HuH-7.5 (cell line): ENCODE data around the gene MARCHF3.
"Not testable (repeated sequence)": the region's sequence is repeated elsewhere in the genome, so short reads cannot be mapped to it uniquely, and the experiment has no call there.

ENCODE experiments used
- DNase-seq: peaks from one replicate; pipeline ENCODE4 v3.0.0; 2011; ENCODE audit warnings: low spot score

Gene MARCHF3

DNA sequence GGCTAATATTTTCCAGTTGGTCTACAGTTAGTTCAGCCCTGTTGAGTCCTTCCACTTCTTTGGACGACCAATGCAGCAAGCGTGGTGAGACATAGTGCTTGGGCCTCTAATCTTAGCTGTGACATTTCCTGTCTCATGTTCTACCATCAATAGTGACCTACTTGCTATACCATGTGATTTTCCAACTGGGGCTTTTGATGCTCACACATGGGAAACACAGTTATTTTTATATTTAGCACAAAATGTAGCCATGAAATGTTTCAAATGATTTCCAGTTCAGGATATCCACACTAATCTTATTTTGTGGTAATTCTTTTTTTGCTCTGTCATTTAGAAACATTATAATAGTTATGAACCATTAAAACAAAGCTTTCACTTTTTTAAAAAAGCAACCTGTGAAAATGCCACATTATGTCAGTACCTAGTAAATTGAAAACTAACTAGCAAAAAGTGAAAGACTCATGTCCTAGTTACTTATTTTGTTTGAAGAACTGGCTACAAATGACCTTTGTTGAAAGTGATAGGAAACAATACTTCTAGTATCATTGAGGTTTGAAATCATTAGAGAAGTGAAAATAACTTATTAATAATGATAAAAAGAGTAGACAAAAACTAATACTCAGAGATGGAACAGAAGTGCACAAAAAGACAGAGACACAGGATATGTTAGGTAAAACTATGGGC is 18.3 kb downstream of the MARCHF3 start:
- DNase-seq: no peak

DNA sequence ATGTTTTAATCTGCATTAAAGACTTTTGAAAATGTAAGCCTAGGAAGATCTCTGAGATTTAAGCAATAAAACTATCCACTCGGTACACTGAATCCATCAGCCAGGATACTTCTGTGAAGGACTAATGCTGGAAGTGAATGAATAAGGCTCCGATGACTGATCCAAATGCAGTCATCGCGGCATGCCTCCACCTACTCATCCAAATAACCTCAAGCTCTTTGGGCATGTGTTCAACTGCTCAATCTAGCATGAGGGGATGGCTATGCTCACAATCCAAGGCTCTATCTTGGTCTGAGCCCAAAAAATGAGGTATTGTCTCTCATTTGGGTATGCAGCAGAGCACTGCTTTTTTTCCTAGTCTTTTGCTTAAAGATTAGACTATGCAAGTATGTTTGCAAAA is 19.2 kb downstream of the MARCHF3 start:
- no peak for DNase-seq

- DNase-seq: no peak
Measured at GRCh38 chr5:127010362-127010761, 20.0 kb downstream of the MARCHF3 start.

- no peak for DNase-seq
Measured at GRCh38 chr5:127009784-127010183, 20.6 kb downstream of the MARCHF3 start.

DNA sequence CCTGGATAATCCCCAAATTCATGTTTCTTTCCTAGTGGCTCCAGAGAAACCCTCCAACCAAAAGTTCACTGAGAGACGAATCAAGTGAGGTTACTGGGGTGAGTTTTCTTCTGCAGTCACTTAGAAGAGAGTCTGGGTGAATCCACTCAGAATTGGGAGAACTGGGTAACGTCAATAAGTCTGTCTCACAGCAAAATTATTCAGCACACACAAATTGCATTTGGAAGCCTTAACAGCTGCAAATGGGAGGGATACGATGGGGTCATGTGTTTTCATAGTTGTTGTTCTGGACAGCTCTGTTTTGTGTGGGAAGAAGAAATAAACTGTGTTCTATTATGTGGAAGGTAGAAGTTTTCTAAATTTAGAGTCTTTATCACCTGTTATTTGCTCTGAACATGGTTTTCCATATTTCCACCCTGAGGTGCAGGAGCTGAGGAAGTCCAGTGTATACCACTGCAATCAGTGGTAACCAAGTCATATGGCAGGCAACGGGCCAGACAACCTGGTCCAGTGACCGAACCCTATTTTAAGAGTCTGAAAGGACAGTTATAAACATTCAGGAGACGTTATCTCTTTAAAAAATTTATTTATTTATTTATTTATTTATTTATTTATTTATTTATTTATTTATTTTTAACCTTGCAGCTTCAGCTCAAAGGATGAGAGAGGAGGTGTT is 21.9 kb downstream of the MARCHF3 start:
- DNase-seq: no peak

- no peak for DNase-seq
Measured at GRCh38 chr5:127007522-127007921, 22.8 kb downstream of the MARCHF3 start.

DNA sequence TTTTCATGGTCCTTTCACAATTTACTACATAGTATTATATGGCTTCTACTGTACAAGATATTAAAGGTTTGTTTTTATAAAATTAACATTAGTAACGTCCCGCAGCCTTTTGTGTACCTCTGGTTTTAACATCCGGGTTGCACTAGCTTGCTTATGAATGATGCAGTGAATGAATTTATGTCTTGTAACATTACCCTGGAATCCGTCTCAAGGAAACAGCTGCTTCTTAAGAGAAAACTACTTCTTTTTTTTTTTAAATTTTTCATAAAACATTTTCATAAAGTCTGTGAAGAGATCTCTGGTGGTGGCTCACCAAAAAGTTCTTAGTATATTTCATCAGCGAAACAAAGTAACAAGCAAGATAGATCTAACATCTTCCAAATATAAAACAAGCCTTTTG is 23.6 kb downstream of the MARCHF3 start:
- no peak for DNase-seq

GRCh38 chr5:127005282-127005681 is 25.1 kb downstream of the MARCHF3 start:
- DNase-seq: not testable (repeated sequence)

GRCh38 chr5:127004721-127005120 is 25.6 kb downstream of the MARCHF3 start:
- DNase-seq: no peak

DNA sequence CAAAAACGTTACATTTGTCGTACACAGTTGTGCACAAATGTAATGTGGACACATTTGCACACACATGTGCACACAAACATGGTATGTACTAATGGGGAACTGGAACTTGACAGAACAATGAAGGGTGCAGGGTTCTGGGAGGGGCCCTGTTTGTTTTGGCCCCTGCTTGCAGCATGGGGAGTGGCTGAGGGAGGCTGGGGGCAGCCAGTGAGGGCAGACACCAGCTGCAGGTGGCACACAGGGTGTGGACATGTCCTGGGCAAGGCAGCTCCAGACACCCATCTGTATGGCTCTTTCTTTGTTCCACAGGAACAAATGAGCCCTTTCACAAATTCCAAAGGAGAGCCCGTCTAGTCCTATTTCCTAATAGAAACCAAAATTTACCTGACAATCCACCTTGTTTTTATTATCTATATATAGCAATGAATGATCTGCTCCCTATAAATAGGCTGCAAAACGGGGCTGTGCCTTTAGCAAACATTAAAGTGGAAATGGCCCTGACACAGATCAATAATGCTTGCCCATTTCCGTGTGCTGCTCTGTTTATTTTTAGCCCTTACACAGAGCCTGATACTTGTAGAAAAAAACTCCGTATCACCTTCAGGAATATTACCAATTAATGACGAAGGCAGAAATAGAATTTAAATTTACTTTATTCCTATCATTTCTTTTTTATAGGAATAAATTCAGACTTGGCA is 26.4 kb downstream of the MARCHF3 start:
- peak; percentile 28 for DNase-seq

DNA sequence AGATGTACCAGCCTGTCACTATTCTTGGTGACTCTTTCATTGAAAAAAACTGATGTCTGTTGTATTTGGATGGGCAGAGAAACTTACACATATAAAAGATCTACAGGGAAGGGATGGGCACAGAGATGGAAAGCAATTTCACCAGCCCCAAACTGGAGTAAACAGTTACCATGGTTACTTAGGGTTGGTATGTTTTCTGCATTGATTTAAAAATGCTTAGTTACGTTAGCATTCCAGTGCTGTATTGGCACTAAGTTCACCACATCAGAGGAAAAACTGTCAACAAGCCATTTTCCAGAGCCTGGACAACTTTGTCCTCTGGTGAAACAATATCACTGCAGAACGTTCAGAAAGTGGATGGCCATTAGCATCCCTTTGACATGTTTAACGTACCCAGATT is 28.0 kb downstream of the MARCHF3 start:
- no peak for DNase-seq

- DNase-seq: no peak
Measured at GRCh38 chr5:127001621-127002296, 28.6 kb downstream of the MARCHF3 start.

DNA sequence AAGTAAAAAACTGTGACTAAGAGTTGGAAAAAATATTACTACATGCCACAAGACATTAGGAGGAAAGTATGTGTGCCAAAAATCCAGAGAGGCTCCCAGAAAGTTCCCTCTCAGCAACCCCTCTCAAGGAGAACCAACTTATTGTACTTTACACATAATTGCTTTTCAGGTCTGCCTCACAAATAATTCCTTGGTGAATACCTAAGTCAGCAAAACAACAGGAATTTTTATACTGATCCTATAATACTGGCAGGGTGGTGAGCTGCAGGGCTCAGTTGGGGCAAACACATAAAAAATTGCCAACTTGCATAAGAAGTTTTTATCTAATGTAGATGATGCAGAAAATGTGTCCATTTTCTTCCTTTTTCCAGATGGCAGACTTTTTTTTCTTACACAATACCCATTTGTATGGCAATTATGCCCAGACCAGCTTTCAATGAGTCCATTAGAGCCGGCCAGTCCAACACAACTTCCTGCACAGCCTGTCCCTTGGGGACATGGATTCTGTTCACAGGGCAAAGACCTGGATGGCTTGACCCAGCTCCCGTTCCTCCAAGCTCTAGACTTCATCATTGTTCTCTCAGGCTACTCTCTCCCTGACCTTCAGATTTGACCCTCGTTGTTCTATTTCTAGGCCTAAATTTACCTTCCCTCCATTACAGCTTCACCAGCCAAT is 31.3 kb downstream of the MARCHF3 start:
- no peak for DNase-seq

GRCh38 chr5:126998201-126998631 is 32.1 kb downstream of the MARCHF3 start:
- no peak for DNase-seq

- no peak for DNase-seq
Measured at GRCh38 chr5:126995689-126996088, 34.7 kb downstream of the MARCHF3 start.

- no peak for DNase-seq
Measured at GRCh38 chr5:126995039-126995438, 35.3 kb downstream of the MARCHF3 start.

GRCh38 chr5:126994485-126994884 is 35.9 kb downstream of the MARCHF3 start:
- no peak for DNase-seq

- no peak for DNase-seq
Measured at GRCh38 chr5:126988021-126988569, 42.3 kb downstream of the MARCHF3 start.

DNA sequence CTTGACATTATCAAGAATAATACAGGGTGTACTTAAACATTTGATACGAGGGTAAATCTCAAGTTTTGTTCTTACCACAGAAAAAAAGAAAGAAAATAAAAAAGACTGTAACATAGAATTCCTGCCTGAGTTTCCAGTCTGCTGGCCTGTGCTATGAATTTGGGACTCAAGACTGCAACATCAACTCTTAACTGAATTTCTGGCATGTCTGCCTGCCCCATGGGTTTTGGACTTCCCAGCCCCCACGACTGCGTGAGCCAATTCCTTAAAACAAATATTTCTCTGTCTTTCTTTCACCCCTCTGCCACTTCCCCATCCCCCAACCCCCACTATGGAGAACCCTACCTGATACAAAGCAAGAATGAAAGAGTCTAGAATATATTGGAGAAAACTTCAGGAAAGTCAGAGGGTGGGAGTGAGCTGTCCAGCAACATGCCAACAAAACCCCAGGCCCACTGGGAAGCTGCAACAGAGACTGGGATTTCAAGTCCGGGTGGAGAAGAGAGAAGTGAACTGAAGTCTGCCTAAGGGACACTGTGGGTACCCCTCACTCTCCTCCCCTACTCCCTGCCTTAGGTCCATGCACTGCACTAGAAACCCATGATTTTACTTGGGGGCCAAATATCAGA is 43.0 kb downstream of the MARCHF3 start:
- DNase-seq: no peak

DNA sequence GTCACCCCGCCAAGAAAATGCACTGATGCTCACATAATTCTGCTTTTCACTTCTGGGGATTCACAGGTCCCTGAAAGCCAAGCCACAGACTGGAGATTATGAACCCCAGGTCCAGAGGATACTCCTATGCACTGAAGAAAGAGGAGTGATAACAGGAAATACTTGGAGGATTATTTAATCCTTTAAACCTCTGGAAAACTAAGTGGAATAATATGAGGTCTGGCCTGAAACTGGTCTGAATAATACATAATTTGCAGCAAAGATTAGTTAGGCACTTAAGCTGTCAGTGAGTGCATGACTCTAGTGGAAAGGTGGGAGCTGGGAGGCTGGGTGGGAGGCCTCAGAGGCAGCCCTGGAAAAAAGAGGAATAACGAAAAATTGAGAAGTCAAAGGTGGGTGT is 45.7 kb downstream of the MARCHF3 start:
- no peak for DNase-seq

- DNase-seq: no peak
Measured at GRCh38 chr5:126983874-126984266, 46.5 kb downstream of the MARCHF3 start.
